ENCODE measurements around the gene NOL12.

GRCh38 chr22:37640591-37641560 is 45.3 kb upstream of the NOL12 start:
- TF ChIP-seq, protein P1, sequence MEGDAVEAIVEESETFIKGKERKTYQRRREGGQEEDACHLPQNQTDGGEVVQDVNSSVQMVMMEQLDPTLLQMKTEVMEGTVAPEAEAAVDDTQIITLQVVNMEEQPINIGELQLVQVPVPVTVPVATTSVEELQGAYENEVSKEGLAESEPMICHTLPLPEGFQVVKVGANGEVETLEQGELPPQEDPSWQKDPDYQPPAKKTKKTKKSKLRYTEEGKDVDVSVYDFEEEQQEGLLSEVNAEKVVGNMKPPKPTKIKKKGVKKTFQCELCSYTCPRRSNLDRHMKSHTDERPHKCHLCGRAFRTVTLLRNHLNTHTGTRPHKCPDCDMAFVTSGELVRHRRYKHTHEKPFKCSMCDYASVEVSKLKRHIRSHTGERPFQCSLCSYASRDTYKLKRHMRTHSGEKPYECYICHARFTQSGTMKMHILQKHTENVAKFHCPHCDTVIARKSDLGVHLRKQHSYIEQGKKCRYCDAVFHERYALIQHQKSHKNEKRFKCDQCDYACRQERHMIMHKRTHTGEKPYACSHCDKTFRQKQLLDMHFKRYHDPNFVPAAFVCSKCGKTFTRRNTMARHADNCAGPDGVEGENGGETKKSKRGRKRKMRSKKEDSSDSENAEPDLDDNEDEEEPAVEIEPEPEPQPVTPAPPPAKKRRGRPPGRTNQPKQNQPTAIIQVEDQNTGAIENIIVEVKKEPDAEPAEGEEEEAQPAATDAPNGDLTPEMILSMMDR (IDR thresholded peaks at IDR 0.05; ENCODE audit: low read depth, low read length), result no peak
- TF ChIP-seq POLR2A (IDR thresholded peaks at IDR 0.05; ENCODE audit: extremely low read depth, insufficient read length) (no peak), MYC (IDR thresholded peaks at IDR 0.05; ENCODE audit: low read depth, low read length) (no peak)
- TF ChIP-seq, protein P2, sequence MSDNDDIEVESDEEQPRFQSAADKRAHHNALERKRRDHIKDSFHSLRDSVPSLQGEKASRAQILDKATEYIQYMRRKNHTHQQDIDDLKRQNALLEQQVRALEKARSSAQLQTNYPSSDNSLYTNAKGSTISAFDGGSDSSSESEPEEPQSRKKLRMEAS (IDR thresholded peaks at IDR 0.05; ENCODE audit: low read depth, low read length), result no peak

Data from NB4 (cell line).